Transverse colon (tissue), 4 donors: ENCODE measurements around the gene C4orf17.

Experiments
- CTCF ChIP-seq, 5 experiments: fragments of 200-600 bp in 3 of 5; fragments of 450-650 bp in 2 of 5; sonication (generic) in 3 of 5; IDR thresholded peaks; 1 replicate in 2 of 5; 2 replicates in 3 of 5; pipeline ENCODE4 v1.5.1; 2016 to 2017; ENCODE audit warnings: antibody characterized with exemption in 5 of 5, inconsistent platforms in 3 of 5, mild to moderate bottlenecking in 2 of 5, moderate library complexity in 1 of 5
- EP300 ChIP-seq: sonication (generic); formaldehyde crosslinking; IDR thresholded peaks from one replicate; pipeline ENCODE4 v1.6.1; 2017; ENCODE audit warnings: antibody characterized with exemption, low read depth
- POLR2A ChIP-seq: fragments of 450-650 bp; IDR thresholded peaks from one replicate; pipeline ENCODE4 v1.6.1; 2016; ENCODE audit warnings: antibody characterized with exemption, mild to moderate bottlenecking, moderate library complexity
- POLR2AphosphoS5 ChIP-seq, 3 donors: sonication (generic); formaldehyde crosslinking; IDR thresholded peaks; one replicate each; pipeline ENCODE4 v1.6.1; 2016; ENCODE audit warnings: antibody characterized with exemption in 3 of 3

- TF ChIP-seq CTCF (IDR thresholded peaks at IDR 0.05) (no peak), POLR2AphosphoS5 (IDR thresholded peaks at IDR 0.05) (no peak), POLR2A (no peak), EP300 (no peak)
These were observed 3.1 kb upstream of the C4orf17 start for GRCh38 chr4:99507762-99508161.
